HG03432 (cell line): Measurements from ENCODE around the gene NTNG1.

ENCODE experiments used
- ATAC-seq: cut with Tn5 transposase; IDR thresholded peaks from one replicate; pipeline ENCODE4 v1.9.1; 2021; ENCODE audit warnings: mild to moderate bottlenecking, moderate library complexity; ENCODE audit not compliant: unreplicated experiment

The NTNG1 gene

DNA sequence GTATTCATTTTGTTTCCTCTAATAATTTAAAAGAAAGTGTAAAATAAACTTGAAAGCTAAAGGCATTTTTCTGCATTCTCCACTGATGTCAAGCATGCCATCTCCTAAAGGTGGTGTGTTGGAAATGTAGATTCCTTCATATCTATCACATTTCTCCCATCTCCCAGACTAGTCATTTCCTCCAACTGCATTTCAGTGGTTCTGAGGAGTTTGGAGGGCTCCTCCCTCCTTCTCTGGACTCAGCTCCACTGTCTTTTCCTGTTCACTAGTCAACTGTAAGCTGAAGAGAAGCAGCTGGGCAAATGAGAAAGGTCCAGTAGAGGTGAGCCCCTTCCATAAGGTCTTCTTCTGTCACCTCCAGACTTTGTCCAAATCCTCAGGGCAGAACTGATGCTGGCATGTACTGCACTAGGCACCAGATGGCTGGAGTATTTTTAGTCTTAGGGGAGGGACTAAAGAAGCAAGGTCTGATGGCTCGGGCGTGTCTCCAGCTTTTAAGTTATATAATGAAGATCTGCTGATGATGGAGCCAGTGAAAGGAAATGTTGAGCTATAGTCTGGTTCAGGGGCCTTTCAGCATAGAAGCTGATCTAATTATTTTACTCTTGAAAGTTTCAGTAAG, 186.1 kb downstream of the NTNG1 start:
- no peak for ATAC-seq

DNA sequence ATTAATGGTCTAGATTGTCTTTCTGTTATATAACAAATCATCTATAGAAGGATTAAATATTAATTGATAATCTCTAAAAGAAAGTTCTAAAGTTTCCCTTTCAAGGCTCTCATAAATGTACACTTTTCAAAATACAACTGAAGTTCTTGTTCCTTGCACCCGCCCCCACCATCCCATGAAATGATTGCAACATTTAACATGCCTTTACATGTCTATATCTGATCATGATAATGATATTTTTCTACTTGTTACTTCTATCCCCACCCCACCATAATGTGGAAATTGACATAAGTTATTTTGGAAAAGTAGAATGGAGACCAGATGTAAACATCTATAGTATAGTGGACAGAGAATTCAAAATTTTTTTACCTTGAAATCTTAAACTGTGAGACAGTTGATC, 186.6 kb downstream of the NTNG1 start:
- no peak for ATAC-seq

- no peak for ATAC-seq
Observed at GRCh38 chr1:107328087-107328486, 187.2 kb downstream of the NTNG1 start.

DNA sequence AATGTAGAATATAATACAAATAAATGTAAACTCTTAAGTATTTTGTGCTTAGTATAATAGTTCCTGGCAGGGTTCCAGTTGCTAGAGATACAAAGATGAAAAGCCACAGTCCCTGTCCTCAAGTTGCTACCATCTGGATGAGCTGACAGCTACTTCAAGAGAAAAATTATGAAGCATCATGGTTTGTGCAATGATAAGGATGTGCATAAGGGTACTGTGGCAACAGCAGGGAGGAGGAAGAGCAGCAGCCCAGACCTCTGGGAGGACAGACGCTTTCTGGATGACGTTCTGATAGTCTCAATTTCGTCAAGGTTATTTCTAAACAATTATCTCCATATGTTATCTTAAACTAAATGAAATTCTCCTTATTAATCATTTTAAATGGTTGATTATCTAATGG, 198.9 kb downstream of the NTNG1 start:
- no peak for ATAC-seq

- ATAC-seq = no peak
Observed at GRCh38 chr1:107342316-107342715, 201.5 kb downstream of the NTNG1 start.

- ATAC-seq = no peak
Observed at GRCh38 chr1:107342768-107343167, 201.9 kb downstream of the NTNG1 start.

DNA sequence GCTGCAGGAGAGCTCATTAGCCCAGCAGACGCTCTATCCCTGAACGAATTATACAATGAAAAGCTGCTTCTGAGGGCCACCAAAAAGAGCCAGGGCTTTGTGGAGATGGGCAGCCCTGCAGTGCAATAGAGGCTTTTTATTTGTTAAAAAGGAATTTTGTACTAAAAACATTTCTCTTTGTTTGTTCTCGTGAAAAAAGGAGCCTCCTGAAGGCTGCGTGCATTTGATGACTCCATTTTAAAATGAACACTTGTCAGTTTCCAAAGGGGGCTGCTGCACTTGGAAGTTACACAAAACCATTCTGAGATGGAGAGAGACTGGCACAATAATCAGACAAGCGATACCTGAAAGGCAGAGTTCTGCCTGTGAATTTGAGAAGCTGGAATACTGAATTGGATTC, 202.8 kb downstream of the NTNG1 start:
- ATAC-seq = no peak

DNA sequence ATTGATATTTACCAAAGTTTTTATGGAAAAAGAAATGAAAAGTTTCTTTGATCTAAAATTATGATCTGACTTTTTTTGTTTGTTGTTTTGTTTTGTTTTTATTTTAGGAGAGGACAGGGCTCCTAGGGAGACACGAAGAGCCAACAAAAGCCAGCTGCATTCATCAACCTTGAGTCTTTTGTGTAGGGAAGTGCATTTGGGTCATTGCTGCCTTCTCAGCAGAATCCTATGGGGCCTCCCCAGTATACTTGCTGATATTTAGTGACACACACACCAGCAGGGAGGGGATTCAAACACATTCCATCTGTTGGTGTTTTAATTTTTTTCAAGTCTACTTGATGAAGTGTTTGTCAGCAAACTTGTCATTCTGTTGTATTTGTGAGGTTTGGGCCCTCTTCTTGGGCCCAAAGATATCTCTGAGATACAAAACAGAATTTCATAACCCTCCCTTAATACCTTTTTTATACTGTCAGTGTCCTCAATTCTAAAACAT, 203.5 kb downstream of the NTNG1 start:
- ATAC-seq = no peak

DNA sequence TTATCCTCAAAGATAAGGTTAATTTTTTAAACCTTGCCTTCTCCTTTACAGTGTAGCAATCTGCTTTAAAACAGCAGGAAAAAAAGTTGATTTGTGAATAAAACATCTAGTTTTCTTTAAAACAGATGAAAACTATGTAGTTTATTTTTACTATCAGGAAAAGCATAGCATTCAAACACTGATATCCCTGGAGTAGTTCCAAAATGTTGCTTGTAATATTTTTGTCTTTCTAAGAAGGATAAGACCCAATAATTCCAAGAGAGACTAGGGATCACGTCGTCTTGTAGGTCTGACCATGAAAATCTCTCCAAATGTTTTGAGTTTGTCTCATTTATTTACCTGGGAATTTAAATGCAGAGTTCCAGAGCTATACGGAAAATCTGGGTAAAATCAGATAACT, 204.0 kb downstream of the NTNG1 start:
- ATAC-seq = no peak

DNA sequence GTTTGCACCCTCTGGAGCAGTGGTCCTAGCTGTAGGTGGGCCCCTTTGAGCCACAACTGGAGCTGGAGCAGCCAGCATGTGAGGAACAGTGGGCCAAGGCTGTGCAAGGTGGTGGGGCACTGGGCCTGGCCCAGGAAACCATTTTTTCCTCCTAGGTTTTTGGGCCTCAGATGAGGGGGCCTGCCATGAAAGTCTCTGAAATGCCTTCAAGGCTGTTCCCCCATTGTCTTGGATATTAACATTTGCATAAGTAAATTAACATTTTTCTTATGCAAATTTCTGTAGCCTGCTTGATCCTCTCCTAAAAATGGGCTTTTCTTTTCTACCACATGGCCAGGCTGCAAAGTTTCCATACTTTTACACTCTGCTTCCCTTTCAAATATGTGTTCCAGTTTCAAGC, 212.0 kb downstream of the NTNG1 start:
- no peak for ATAC-seq

DNA sequence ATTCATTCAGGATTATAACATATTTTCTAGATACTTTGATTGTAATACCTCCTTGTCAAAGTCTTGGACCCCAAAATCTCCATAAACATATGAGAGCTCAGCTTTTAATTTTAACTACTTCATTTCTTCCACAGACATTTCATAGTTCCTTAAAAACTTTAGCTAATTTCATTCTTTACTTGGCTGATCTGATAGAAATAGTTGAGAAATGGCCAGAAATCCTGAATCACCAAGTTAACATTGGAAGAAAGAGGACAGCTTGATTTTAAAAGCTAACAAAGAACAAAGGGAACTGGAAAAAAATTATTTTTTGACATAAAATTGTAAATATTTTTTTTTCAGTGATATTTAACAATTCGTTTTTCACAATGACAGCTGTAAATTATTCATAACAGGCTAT, 216.5 kb downstream of the NTNG1 start:
- ATAC-seq = no peak

DNA sequence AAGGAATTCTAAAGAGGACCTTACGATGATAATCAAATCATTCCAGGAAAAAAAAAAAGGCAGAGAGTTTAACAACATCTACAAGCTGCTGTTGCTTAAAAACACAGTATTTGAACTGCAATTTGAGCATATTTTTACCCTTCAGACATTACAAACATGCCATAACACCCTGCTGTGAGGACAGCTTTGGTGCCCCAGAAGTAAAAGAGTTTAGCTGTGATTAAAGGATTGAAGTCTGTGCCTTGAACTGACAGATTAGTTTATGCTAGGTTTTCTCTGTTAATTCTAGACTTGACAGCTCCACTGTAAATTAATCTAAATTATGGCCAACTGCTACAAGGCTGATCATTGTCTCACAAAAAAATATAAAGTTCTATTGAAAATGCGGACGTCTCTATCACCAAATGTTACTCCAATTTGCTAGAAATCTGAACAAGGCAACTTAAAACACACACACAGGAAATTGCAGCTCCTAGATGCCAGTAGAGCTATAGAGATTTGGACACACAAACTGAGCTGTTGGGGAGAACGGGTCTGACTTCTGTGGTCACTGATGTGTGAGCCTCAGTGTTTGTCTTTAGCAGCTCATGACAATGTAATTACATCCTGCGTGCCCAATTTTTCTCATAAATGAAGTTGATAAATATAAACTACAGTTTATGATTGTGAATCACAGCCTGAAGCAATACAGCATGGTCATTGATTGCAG, 217.9 kb downstream of the NTNG1 start:
- peak; percentile 29 for ATAC-seq

- ATAC-seq = peak; percentile 65
Observed at GRCh38 chr1:107359472-107360241, 218.8 kb downstream of the NTNG1 start.

GRCh38 chr1:107362468-107363140, 221.8 kb downstream of the NTNG1 start:
- peak; percentile 70 for ATAC-seq

- no peak for ATAC-seq
Observed at GRCh38 chr1:107363154-107363553, 222.3 kb downstream of the NTNG1 start.

DNA sequence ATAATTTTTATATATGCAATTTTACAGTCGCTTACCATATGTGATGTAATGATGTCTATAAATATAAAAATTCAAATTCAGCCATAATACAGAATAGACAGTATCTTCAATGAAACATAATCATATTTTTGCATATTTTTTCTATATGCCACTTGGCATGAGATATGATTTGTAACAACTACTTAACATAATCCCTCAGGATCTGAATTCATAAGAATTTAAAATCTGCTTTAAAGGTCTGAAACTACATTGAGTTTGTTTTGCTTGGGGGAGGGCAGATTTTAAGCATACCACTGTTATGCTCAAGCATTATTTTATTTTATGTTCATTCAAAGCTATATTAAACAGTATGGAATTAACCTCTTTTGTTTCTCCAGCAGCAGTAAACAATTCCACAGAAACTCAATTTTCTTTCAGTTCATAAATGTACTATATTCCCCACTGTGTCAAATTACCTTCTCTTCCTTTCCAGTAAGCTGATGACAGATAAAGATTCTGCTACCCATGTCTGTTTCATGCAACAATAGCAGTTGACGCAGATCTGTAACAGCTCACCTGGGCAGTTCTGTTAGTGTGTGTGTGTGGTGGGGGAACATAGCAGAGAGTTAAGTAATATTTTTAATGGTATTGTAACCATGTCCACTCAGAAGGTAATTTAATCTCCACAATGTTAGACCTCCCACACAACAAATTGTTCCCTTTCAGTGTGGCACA, 224.8 kb downstream of the NTNG1 start:
- no peak for ATAC-seq

DNA sequence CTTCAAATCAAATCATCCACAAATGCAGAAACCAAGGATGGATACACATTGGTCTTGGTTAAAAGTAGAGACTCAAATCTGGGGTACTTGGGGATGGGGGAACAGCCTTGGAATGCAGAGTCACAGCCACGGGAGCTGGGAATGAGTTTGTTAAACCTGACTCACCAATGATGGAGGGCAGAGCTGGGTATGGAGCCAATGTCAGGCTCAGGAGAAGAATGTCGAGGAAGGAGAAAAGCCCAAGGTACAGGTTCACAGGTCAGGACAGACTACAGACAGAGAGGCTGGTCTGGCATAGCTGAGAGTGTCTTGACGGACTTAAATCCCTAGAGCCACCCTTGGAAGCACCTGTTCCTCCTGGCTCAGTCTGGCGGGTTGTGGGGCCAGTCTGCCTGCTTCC, 237.6 kb downstream of the NTNG1 start:
- no peak for ATAC-seq

- ATAC-seq = no peak
Observed at GRCh38 chr1:107378866-107379265, 238.0 kb downstream of the NTNG1 start.

DNA sequence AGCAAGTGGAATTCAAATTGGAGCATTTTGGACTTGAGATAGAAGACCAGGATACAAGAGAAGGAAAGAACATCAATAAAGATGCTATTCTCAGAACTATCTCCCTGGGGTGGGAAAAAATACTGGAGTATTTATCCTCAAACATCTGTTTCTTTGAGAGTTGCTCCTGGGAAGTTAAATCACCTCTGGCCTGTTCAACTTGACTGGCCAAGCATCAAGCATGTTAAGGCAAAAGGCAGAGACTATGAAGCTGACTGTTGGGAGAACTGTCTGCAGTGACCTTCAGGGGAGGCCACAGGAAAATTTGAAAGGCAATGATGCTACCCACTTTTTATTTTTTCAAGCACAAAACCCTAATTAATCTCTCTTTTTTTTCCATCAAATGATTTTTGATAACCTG, 239.0 kb downstream of the NTNG1 start:
- ATAC-seq = no peak
